GM12875 (cell line): Measurements from ENCODE around the gene TLX1.

ENCODE experiments used
- H3K4me3 ChIP-seq: one replicate; pipeline ENCODE4 v1.5.1; 2011; ENCODE audit warnings: low read depth, low read length, control low read depth
- CTCF ChIP-seq: IDR thresholded peaks from 2 replicates; pipeline ENCODE4 v1.5.1; 2011; ENCODE audit warnings: low read depth, mild to moderate bottlenecking, control low read depth, inconsistent platforms, low read length, moderate library complexity, borderline replicate concordance; ENCODE audit not compliant: insufficient read depth

Gene TLX1

GRCh38 chr10:101130984-101131961 lies at the start of gene TLX1:
TSS of gene TLX1 (plus strand) at chr10:101131300. CDS start at chr10:101131542, 242 bp downstream.
- TF ChIP-seq CTCF = no peak
- no peak within 1 kb of the TSS for H3K4me3 ChIP-seq

- TF ChIP-seq CTCF = no peak
- no peak overlapping the region for H3K4me3 ChIP-seq
These were observed 45.3 kb upstream of the TLX1 start for GRCh38 chr10:101085846-101086245.

GRCh38 chr10:101087376-101087775 lies 43.7 kb upstream of the TLX1 start:
- H3K4me3 ChIP-seq = no peak overlapping the region
- no peak for TF ChIP-seq CTCF

- no peak for TF ChIP-seq CTCF
These were observed 43.1 kb upstream of the TLX1 start for GRCh38 chr10:101087965-101088364.

GRCh38 chr10:101089520-101090299 lies 41.4 kb upstream of the TLX1 start:
- no peak for TF ChIP-seq CTCF
- H3K4me3 ChIP-seq = no peak overlapping the region

More at GRCh38 chr10:101087965-101088364, 43.1 kb upstream of the TLX1 start:
- H3K4me3 ChIP-seq = no peak overlapping the region

- no peak for TF ChIP-seq CTCF
- no peak overlapping the region for H3K4me3 ChIP-seq
These were observed 40.5 kb upstream of the TLX1 start for GRCh38 chr10:101090597-101090996.
